B cell (primary cell): ENCODE data around the gene WDR27.

ENCODE experiments used
- EZH2 ChIP-seq: IDR thresholded peaks from 2 replicates; pipeline ENCODE4 v1.6.1; 2012; ENCODE audit warnings: borderline replicate concordance, low read depth, mild to moderate bottlenecking, moderate library complexity, low read length; ENCODE audit not compliant: insufficient read depth, poor library complexity, severe bottlenecking
- TF ChIP-seq, protein P1 (sequence below): fragments of 200-600 bp; IDR thresholded peaks from one replicate; pipeline ENCODE4 v1.8.0; 2022; ENCODE audit warnings: antibody characterized with exemption, mild to moderate bottlenecking

DNA sequence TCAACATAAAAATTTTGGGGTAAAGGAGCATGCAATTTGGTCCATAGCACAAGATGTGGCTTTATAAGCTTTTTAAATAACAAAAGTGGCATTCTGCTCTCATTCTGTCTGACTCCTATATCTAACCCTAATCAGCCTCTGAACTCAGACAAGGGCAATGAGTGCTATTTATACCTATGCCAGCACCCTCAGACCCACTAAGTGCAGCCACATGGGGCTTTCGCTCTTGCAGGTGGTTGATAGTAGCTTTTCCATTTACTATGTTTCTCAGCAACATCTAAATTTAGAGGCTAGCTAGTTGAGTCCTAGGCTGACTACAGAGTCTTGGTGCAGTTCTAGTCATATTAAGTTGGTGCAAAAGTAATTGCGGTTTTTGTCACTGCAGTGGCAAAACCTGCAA is 231.0 kb downstream of the WDR27 start:
- TF ChIP-seq, protein P1, sequence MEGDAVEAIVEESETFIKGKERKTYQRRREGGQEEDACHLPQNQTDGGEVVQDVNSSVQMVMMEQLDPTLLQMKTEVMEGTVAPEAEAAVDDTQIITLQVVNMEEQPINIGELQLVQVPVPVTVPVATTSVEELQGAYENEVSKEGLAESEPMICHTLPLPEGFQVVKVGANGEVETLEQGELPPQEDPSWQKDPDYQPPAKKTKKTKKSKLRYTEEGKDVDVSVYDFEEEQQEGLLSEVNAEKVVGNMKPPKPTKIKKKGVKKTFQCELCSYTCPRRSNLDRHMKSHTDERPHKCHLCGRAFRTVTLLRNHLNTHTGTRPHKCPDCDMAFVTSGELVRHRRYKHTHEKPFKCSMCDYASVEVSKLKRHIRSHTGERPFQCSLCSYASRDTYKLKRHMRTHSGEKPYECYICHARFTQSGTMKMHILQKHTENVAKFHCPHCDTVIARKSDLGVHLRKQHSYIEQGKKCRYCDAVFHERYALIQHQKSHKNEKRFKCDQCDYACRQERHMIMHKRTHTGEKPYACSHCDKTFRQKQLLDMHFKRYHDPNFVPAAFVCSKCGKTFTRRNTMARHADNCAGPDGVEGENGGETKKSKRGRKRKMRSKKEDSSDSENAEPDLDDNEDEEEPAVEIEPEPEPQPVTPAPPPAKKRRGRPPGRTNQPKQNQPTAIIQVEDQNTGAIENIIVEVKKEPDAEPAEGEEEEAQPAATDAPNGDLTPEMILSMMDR: no peak
- no peak for TF ChIP-seq EZH2
